Gastroesophageal sphincter (tissue), 3 donors: ENCODE results near the gene IRX4.

Experiments used
- POLR2A ChIP-seq, 2 donors: fragments of 450-650 bp; IDR thresholded peaks; one replicate each; pipeline ENCODE4 v1.6.1; 2017; ENCODE audit warnings: antibody characterized with exemption in 2 of 2, mild to moderate bottlenecking in 2 of 2, moderate library complexity in 1 of 2
- TF ChIP-seq, protein P1 (sequence below), 4 experiments: fragments of 200-600 bp in 2 of 4; fragments of 450-650 bp in 2 of 4; sonication (generic) in 1 of 4; IDR thresholded peaks; one replicate each; pipeline ENCODE4 v1.5.1; 2017 to 2019; ENCODE audit warnings: antibody characterized with exemption in 4 of 4, mild to moderate bottlenecking in 2 of 4, moderate library complexity in 2 of 4

DNA sequence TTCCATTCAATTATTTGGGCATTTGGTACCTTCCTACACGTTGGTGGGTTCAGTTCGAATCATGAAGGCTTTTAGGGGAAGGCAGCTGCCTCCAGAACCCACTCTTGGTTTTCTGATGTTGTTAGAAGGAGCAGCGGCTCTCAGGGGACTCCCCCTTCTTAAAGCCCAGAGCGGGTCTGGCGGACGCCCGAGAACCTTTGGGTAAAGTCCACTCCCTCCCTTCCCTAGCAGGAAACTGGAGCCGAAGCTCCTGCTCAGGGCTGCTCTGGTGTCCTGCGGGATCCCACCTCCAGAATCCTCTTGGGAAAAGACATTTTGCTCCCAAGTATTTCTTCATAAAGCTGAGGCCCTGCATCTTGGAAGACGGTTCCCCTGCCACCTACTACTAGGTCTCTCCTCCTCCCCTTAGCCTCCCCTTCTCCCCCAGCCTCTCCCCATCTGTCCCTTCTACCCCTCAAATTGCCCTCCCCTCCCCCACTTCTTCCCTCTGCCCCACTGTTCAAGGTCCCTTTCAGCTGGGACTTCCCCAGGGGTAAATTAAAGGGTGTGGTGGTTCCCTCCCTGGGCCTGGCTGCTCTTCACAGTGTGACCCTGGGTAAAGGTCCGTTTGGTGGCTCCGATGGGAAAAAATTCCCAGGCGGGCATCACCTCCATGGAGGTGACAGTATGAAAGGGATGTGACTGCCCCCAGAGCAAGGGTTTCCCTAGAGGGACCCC, 9.3 kb downstream of the IRX4 start:
- TF ChIP-seq POLR2A (IDR thresholded peaks at IDR 0.05), result no peak
- TF ChIP-seq, protein P1, sequence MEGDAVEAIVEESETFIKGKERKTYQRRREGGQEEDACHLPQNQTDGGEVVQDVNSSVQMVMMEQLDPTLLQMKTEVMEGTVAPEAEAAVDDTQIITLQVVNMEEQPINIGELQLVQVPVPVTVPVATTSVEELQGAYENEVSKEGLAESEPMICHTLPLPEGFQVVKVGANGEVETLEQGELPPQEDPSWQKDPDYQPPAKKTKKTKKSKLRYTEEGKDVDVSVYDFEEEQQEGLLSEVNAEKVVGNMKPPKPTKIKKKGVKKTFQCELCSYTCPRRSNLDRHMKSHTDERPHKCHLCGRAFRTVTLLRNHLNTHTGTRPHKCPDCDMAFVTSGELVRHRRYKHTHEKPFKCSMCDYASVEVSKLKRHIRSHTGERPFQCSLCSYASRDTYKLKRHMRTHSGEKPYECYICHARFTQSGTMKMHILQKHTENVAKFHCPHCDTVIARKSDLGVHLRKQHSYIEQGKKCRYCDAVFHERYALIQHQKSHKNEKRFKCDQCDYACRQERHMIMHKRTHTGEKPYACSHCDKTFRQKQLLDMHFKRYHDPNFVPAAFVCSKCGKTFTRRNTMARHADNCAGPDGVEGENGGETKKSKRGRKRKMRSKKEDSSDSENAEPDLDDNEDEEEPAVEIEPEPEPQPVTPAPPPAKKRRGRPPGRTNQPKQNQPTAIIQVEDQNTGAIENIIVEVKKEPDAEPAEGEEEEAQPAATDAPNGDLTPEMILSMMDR (IDR thresholded peaks at IDR 0.05), result no peak
